GM13977 (cell line): ENCODE data around the gene NPR3.

Source experiments
- DNase-seq: peaks from one replicate; pipeline ENCODE4 v3.0.0; 2012; ENCODE audit warnings: low spot score
- in situ Hi-C: fragments of 300-500 bp; cut with MboI; formaldehyde crosslinking; loops from one replicate; pipeline ENCODE4 v1.12.0; 2022; ENCODE audit warnings: low sequenced_read_pairs, low pct_unique_long_range_greater_than_20kb, mixed read lengths, inconsistent platforms; ENCODE audit not compliant: unreplicated experiment
- TF ChIP-seq, protein P1 (sequence below): IDR thresholded peaks from 2 replicates; pipeline ENCODE4 v1.5.1; 2012; ENCODE audit warnings: mild to moderate bottlenecking, control low read depth; ENCODE audit not compliant: insufficient read depth; ENCODE audit errors: extremely low read depth, missing control alignments

The NPR3 gene

DNA sequence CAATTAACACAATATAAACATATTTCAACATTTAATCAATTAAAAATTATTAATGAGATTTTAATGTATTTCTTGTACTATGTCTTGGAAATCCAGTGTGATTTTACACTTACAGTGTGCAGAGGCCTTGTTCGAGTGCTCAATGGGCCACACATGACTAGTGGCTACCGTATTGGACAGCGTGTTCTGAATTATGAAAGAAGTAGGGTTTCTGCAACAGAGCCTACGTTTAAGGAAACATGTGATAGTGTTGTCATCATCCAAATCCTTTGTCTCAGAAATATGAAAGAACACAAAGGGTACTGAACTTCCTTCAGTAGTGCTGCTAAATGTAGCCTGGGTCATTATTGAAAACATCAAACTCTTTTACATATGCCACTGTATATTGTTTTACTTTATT is 29.5 kb downstream of the NPR3 start:
- in situ Hi-C loops, result no loop called here
- no peak for DNase-seq
- TF ChIP-seq, protein P1, sequence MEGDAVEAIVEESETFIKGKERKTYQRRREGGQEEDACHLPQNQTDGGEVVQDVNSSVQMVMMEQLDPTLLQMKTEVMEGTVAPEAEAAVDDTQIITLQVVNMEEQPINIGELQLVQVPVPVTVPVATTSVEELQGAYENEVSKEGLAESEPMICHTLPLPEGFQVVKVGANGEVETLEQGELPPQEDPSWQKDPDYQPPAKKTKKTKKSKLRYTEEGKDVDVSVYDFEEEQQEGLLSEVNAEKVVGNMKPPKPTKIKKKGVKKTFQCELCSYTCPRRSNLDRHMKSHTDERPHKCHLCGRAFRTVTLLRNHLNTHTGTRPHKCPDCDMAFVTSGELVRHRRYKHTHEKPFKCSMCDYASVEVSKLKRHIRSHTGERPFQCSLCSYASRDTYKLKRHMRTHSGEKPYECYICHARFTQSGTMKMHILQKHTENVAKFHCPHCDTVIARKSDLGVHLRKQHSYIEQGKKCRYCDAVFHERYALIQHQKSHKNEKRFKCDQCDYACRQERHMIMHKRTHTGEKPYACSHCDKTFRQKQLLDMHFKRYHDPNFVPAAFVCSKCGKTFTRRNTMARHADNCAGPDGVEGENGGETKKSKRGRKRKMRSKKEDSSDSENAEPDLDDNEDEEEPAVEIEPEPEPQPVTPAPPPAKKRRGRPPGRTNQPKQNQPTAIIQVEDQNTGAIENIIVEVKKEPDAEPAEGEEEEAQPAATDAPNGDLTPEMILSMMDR, result no peak

DNA sequence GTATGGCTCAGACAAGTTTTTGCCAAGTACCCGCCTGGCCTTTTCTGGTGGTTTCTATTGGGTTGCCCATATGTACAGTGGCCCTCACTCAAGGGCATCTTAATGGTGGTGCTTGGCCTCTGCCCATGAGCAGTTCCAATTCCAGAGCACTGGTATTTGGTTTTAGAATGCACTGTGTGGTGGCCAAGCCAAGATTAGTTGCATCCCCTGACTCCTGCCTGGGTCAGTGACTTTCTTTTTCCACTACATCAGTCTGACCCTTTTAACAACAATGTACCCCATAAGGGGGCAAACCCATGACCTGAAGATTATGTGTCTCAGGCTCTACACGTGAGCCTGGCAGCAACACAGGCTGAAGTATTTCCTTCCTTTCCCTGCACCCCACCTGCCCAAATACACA is 34.2 kb downstream of the NPR3 start:
- no peak for DNase-seq
- in situ Hi-C loops, result no loop called here
- TF ChIP-seq, protein P1, result no peak

DNA sequence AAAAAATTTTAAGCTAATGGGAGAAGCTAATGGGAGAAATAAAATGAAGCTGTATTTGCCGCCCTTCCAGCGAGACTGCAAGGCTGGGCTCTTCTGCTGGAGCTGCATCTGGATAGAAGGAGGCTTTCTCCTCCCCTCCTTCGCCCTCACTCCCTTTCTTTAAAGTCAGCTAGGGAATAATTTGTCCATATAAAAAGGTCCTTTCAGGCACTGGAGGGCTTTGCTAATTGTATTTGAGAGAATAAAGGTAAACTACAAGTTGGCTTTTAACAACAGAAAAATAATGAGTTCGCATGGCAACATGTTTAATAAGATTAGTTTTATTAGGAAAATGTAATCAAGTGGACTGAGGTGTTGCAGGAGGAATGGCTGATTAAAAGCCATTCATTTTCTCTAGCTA is 41.3 kb downstream of the NPR3 start:
- in situ Hi-C loops, result no loop called here
- TF ChIP-seq, protein P1, result no peak
- no peak for DNase-seq

DNA sequence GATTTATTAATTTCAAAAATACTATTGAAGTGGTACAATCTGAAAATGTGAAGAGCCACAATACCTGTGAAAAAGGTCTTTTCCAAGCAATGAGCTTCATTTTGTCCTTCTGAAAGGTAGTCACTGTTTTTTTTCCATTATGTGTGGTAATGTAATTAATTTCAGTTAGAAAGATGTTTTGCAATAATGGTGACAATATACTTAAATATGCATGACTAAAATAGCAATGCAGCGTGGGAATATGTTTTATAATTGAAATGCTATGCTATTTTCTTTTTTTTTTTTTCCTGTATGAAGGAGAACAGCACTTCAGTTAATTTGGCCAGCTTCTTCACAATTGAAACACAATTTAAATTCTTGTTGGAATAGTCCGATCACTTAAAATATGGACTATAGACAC is 41.9 kb downstream of the NPR3 start:
- TF ChIP-seq, protein P1, result no peak
- in situ Hi-C loops, result no loop called here
- DNase-seq, result no peak

DNA sequence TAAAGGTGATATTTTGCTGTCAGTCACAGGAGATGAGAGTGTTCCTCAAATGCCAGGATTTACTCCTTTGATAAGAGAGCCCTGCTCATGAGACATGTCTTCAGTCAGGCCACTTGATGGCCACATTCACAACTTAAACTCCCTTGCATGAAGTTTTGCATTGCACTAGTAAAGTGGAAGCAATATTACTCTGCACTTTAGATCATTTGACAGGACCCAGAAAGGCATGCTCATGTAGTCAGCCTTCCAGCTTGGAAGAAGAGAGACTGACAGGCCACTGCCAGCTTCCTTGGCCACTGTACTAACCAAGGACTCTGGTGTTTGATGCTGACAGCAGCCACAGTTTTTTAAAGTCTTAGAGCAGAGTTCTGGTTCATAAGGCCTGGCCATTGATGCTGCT is 42.6 kb downstream of the NPR3 start:
- TF ChIP-seq, protein P1, result no peak
- in situ Hi-C loops, result no loop called here
- no peak for DNase-seq

DNA sequence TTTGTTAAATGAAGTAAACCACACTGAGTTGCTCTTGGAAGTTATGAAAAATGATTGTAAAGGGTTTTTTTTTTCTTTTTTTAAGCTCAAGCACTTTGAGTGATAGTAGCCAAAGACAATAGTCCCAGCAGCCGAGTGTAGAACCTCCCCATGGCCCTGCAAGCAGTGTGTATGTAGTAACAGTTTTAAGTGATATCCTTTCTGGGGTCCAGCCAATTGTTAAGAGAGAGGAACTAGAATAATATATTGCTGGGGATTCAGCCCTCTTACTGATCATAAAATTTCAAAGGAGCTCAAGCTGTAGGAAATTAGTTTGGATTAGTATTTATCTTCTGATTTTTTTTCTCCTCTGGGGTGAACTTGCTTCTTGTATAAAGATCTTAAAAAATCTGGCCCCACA is 43.2 kb downstream of the NPR3 start:
- no peak for DNase-seq
- in situ Hi-C loops, result no loop called here
- TF ChIP-seq, protein P1, result no peak

DNA sequence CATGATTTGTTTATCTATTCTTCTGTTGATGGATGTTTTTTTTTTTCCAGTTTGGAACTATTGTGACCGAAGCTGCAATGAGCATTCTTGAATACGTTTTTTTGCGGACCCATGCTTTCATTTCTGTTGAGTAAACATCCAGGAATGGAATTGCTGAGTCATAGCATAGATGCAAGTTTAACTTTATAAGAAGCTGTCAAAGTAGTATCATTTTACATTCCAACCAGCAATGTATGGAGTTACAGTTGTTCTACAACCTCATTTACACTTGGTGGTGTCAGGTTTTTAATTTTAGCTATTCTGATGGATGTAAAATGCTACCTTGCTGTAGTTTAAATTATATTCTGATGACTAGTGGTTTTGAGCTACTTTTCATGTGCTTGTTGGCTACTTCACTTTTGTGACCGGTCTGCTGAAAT is 49.0 kb downstream of the NPR3 start:
- no peak for DNase-seq

More for the DNA sequence above, 49.0 kb downstream of the NPR3 start:
- TF ChIP-seq, protein P1, result no peak
- in situ Hi-C loops, result no loop called here
